ENCODE results near the gene AGO1. TPM values are rescaled to one million over a fixed set of nuclear protein-coding genes. Genes with fewer than 3 reads are reported as not detected.
A peak's percentile ranks its signal among the peaks of the same experiment; 100 is the strongest.

AGO1 gene
- total RNA-seq, 1 experiment from 2014 or later: 81.8 TPM

GRCh38 chr1:35850716-35851115, 32.3 kb upstream of the AGO1 start:
- DNase-seq (ENCODE audit: low spot score) (no peak), ATAC-seq (no peak)
- ChIA-PET POLR2A (interaction anchor here (0.5 kb wide), 1 partner anchor 670 kb away, joined by 3 read pairs; no protein-coding TSS in a partner anchor), CTCF (interaction anchor here (0.7 to 1.4 kb wide), 3 partner anchors 32 to 284 kb away, joined by 3 to 8 read pairs (median 3); partner anchors contain the start of gene AGO1)
- Mint-ChIP-seq H3K27me3 (ENCODE audit: low read depth) (no peaks in the 10 kb centered on the region), H3K4me1 (peaks cover 22% of the 10 kb centered on the region), H3K4me3 (no peak overlapping the region), H3K27ac (peak overlapping the region; percentile 94), H3K36me3 (peaks cover 15% of the 10 kb centered on the region), H3K9me3 (no peaks in the 10 kb centered on the region)
- TF ChIP-seq E2F5 (CRISPR knock-in tag; IDR thresholded peaks at IDR 0.05): no peak
- TF ChIP-seq RORB (CRISPR knock-in tag; IDR thresholded peaks at IDR 0.05): no peak
- no peak for TF ChIP-seq ATF3 (CRISPR knock-in tag; conservative IDR thresholded peaks at IDR 0.05)
- TF ChIP-seq, protein P1, sequence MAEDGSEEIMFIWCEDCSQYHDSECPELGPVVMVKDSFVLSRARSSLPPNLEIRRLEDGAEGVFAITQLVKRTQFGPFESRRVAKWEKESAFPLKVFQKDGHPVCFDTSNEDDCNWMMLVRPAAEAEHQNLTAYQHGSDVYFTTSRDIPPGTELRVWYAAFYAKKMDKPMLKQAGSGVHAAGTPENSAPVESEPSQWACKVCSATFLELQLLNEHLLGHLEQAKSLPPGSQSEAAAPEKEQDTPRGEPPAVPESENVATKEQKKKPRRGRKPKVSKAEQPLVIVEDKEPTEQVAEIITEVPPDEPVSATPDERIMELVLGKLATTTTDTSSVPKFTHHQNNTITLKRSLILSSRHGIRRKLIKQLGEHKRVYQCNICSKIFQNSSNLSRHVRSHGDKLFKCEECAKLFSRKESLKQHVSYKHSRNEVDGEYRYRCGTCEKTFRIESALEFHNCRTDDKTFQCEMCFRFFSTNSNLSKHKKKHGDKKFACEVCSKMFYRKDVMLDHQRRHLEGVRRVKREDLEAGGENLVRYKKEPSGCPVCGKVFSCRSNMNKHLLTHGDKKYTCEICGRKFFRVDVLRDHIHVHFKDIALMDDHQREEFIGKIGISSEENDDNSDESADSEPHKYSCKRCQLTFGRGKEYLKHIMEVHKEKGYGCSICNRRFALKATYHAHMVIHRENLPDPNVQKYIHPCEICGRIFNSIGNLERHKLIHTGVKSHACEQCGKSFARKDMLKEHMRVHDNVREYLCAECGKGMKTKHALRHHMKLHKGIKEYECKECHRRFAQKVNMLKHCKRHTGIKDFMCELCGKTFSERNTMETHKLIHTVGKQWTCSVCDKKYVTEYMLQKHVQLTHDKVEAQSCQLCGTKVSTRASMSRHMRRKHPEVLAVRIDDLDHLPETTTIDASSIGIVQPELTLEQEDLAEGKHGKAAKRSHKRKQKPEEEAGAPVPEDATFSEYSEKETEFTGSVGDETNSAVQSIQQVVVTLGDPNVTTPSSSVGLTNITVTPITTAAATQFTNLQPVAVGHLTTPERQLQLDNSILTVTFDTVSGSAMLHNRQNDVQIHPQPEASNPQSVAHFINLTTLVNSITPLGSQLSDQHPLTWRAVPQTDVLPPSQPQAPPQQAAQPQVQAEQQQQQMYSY (CRISPR knock-in tag; IDR thresholded peaks at IDR 0.05): no peak
- TF ChIP-seq, protein P2, sequence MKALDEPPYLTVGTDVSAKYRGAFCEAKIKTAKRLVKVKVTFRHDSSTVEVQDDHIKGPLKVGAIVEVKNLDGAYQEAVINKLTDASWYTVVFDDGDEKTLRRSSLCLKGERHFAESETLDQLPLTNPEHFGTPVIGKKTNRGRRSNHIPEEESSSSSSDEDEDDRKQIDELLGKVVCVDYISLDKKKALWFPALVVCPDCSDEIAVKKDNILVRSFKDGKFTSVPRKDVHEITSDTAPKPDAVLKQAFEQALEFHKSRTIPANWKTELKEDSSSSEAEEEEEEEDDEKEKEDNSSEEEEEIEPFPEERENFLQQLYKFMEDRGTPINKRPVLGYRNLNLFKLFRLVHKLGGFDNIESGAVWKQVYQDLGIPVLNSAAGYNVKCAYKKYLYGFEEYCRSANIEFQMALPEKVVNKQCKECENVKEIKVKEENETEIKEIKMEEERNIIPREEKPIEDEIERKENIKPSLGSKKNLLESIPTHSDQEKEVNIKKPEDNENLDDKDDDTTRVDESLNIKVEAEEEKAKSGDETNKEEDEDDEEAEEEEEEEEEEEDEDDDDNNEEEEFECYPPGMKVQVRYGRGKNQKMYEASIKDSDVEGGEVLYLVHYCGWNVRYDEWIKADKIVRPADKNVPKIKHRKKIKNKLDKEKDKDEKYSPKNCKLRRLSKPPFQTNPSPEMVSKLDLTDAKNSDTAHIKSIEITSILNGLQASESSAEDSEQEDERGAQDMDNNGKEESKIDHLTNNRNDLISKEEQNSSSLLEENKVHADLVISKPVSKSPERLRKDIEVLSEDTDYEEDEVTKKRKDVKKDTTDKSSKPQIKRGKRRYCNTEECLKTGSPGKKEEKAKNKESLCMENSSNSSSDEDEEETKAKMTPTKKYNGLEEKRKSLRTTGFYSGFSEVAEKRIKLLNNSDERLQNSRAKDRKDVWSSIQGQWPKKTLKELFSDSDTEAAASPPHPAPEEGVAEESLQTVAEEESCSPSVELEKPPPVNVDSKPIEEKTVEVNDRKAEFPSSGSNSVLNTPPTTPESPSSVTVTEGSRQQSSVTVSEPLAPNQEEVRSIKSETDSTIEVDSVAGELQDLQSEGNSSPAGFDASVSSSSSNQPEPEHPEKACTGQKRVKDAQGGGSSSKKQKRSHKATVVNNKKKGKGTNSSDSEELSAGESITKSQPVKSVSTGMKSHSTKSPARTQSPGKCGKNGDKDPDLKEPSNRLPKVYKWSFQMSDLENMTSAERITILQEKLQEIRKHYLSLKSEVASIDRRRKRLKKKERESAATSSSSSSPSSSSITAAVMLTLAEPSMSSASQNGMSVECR (CRISPR knock-in tag; IDR thresholded peaks at IDR 0.05; ENCODE audit: borderline replicate concordance): no peak
- TF ChIP-seq, protein P3, sequence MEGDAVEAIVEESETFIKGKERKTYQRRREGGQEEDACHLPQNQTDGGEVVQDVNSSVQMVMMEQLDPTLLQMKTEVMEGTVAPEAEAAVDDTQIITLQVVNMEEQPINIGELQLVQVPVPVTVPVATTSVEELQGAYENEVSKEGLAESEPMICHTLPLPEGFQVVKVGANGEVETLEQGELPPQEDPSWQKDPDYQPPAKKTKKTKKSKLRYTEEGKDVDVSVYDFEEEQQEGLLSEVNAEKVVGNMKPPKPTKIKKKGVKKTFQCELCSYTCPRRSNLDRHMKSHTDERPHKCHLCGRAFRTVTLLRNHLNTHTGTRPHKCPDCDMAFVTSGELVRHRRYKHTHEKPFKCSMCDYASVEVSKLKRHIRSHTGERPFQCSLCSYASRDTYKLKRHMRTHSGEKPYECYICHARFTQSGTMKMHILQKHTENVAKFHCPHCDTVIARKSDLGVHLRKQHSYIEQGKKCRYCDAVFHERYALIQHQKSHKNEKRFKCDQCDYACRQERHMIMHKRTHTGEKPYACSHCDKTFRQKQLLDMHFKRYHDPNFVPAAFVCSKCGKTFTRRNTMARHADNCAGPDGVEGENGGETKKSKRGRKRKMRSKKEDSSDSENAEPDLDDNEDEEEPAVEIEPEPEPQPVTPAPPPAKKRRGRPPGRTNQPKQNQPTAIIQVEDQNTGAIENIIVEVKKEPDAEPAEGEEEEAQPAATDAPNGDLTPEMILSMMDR (IDR thresholded peaks at IDR 0.05): no peak
- no peak for TF ChIP-seq ATF1 (CRISPR knock-in tag; IDR thresholded peaks at IDR 0.05)
- no peak for TF ChIP-seq ZNF671 (CRISPR knock-in tag; IDR thresholded peaks at IDR 0.05)
- TF ChIP-seq, protein P4, sequence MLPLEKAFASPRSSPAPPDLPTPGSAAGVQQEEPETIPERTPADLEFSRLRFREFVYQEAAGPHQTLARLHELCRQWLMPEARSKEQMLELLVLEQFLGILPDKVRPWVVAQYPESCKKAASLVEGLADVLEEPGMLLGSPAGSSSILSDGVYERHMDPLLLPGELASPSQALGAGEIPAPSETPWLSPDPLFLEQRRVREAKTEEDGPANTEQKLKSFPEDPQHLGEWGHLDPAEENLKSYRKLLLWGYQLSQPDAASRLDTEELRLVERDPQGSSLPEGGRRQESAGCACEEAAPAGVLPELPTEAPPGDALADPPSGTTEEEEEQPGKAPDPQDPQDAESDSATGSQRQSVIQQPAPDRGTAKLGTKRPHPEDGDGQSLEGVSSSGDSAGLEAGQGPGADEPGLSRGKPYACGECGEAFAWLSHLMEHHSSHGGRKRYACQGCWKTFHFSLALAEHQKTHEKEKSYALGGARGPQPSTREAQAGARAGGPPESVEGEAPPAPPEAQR (CRISPR knock-in tag; IDR thresholded peaks at IDR 0.05): no peak
- TF ChIP-seq USF2 (CRISPR knock-in tag; IDR thresholded peaks at IDR 0.05): no peak
- no peak for TF ChIP-seq HMGA2 (CRISPR knock-in tag; IDR thresholded peaks at IDR 0.05)
- TF ChIP-seq ZNF121 (CRISPR knock-in tag; IDR thresholded peaks at IDR 0.05): no peak
- TF ChIP-seq ZNF423 (CRISPR knock-in tag; IDR thresholded peaks at IDR 0.05): no peak
- TF ChIP-seq PRRX2 (CRISPR knock-in tag; IDR thresholded peaks at IDR 0.05): no peak
- TF ChIP-seq, protein P5, sequence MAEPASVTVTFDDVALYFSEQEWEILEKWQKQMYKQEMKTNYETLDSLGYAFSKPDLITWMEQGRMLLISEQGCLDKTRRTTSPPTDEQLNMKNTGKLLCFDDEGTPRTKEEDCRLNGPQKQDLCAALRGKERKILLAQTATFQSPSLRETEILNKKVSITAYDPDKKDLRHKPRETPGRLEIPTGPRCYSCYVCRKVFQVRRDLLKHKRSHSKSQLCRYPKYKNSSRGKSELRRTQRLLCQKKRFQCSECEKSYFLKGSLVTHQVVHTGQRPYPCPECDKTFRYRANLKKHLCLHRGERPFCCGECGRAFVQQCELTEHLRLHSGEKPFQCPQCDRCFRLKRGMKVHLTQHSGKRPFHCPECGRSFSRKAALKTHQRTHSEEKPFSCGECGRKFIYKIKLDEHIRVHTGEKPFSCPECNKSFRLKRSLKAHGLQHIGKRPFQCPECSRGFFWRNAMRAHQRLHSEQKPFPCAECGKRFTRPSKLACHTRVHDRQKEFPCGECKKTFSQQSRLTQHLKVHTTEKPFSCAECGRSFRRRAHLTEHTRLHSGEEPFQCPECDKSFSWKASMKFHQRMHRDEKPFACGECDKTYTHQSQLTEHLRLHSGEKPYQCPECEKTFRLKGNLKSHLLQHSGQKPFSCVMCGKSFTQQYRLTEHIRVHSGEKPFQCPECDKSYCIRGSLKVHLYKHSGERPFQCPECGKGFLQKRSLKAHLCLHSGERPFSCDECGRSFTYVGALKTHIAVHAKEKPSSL (CRISPR knock-in tag; conservative IDR thresholded peaks at IDR 0.05): no peak
- TF ChIP-seq TEAD4 (CRISPR knock-in tag; IDR thresholded peaks at IDR 0.05): no peak
- no peak for TF ChIP-seq FOXP4 (CRISPR knock-in tag; IDR thresholded peaks at IDR 0.05)
- TF ChIP-seq SP1 (CRISPR knock-in tag; conservative IDR thresholded peaks at IDR 0.05): no peak
